OCI-M2 (cell line): ENCODE measurements around the gene PRR7.
A peak's percentile ranks its signal among the peaks of the same experiment; 100 is the strongest.

Experiments
- DNase-seq: peaks from one replicate; lab custom pipeline; 2025; ENCODE audit not compliant: unreplicated experiment; lab: John Stamatoyannopoulos, UW

The PRR7 gene

DNA sequence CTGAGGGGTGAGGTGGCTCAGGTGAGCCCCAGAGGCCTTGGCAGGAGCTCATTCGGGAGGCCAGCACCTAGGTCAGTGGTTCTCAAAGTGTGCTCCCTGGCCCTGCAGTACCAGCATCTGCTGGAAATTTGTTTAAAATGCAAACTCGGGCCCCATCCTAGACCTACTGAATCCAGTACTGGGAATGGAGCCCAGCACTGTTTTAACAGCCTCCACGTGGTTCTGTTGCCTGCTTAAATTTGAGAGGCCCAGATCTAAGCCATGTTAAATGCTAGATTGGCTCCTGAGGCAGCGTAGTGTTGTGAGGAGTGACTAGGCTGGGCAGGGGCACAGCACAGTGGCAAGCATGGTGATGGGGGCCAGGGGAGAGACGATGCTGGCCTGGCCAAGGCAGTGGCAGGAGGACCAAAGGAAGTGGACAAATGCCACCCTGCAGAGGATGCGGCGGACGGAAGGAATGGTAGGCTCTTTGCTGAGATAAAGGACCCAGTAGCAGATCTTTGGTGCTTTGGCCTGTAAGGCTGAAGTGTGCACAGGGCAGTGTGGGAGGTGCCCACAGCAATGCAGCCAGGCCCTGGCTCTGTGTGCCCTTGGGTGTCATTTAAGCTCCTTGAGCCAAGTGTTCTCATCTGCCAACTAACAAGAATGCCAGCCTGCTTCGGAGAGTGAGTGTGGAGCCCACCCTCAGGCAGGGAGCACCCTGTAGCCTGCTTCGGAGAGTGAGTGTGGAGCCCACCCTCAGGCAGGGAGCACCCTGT lies 4.2 kb downstream of the PRR7 start:
- no peak for DNase-seq

DNA sequence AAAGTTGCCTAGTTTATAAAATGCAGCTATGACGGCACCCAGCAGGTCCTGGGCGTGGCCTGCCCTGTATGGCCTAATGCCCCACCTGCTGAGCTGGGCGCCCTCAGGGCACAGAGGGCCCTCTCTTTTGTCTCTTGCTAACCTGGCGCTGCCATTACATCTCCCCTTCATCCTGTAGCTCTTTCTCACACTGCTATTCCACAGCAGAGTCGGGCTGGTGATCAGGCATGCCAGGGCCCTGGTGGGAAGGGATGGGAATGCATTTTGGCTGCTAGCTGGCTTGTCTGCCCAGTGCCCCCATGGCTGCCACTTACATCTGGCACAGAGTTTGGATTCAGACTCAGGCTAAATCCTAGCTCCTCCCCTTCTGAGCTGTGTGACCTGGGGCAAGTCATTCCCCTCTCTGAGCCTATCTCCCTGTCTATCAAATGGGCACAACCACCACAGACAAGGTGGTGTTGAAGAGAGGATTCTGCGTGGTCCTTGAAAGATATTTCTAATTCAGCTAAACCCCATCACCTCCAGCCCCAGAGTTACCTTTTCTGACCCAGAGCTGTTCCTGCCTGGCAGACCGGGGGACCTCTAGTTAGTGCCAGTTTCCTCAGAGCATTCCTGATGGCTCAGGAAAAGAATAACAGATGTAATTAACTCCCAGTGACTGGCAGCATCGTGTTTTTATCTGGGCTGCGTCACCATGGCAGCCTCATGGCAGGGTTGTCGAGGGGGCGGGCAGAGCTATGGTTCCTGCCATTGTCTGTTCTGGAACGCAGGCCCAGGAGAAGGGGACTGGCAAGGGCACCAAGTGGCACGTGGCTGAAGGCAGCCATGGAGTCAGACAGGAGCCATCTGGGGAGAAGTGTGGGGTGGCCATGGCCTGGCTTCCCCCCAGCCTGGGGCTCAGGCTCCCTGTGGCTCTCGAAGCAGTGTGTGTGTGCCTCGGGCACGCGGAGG lies 6.3 kb downstream of the PRR7 start:
- DNase-seq, result no peak

DNA sequence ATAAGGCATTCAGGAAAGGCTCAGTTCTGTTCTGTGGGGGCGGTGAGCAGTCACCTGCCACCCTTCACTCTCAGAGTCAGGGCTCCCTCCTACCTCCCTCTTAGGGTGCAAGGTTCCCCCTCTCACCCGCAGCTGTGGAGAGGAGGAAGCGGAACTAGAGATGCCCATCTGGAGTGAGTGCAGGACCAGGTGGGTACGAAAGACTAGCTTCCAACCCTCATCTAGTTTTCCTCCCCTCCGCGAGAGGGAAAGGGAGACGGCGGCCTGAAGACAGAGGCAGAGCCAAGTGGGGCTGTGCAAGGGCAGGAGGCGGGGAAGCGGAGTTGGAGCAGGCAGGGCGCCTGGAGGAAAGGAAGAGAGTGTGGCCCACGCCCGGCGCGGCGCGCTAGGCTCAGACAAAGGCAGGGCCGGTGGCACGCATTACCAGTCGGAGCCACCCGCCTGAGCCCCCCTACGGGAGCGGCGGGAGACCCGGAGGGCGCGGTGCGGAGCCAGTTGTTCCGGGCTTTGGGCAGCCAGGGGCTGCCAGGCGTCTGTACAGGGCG lies 7.3 kb downstream of the PRR7 start:
- DNase-seq, result no peak

DNA sequence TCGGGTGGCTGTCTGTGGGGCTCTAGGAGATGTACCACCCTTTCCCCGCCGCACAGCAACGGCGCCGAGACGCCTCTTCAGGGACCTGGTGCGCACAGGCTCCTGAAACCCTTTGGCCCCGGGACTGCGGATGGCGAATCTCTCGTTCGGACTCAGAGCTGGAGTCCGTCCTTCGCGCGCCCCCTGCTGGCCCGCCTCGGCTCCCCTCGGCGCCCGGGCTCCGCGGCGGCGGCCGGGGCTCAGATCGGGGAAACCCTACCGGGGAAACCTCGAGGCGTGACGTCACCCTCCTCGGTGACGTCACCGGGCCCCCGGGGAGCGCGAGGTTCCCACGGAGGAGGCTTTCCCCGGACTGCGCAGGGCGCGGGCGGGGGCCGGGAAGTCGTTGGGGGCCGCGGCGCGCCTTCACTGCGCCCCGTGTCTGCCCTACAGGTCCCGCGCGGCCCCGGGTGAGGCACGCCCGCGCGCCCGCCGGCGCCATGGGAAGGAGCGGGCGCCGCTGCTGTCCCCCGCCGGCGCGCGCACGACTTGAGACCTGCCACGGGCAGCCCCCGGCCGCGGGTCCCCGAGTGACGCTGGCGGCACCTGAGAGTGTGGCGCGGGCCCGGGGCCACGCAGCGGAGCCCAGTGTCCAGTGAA lies 7.9 kb downstream of the PRR7 start:
- peak; percentile 22 for DNase-seq

DNA sequence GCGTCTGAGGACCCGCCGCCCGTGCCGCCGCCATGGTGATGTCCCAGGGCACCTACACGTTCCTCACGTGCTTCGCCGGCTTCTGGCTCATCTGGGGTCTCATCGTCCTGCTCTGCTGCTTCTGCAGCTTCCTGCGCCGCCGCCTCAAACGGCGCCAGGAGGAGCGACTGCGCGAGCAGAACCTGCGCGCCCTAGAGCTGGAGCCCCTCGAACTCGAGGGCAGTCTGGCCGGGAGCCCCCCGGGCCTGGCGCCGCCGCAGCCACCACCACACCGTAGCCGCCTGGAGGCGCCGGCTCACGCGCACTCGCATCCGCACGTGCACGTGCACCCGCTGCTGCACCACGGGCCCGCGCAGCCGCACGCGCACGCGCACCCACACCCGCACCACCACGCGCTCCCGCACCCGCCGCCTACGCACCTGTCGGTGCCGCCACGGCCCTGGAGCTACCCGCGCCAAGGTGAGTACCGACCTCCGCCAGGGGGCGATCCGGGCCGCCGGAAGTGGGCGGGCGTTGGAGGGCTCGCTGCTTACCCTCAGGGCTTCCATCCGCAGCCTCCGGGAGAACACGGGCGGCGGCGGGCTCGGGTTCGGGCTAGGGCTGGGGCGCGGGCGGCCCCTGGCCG lies 8.5 kb downstream of the PRR7 start:
- DNase-seq, result peak; percentile 24

DNA sequence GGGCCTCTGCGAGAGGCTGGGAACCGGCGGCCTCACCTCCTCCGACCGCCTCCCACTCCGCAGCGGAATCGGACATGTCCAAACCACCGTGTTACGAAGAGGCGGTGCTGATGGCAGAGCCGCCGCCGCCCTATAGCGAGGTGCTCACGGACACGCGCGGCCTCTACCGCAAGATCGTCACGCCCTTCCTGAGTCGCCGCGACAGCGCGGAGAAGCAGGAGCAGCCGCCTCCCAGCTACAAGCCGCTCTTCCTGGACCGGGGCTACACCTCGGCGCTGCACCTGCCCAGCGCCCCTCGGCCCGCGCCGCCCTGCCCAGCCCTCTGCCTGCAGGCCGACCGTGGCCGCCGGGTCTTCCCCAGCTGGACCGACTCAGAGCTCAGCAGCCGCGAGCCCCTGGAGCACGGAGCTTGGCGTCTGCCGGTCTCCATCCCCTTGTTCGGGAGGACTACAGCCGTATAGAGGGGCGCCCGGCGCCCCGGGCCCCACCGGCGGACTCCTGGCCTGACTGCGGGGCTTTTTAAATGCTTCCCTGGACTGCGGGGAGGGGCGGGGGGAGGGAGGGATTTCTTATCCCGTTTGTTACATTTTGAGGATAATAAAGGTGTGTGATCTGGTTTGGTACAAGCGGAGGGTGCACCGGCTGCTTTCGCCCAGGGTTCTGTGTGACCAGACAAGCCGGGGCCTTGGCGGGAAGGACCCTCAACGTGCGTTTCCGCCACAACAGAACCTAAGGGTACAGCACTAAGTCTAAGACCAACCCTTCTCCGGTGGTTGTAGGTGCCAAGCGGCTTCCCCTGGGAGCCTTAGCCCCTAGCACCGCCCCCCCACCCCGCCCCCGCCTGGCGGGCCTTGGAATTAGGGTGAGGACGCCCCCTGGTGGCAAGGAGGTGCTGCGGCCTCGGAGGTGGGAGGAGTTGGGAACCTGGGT lies 9.3 kb downstream of the PRR7 start:
- no peak for DNase-seq

DNA sequence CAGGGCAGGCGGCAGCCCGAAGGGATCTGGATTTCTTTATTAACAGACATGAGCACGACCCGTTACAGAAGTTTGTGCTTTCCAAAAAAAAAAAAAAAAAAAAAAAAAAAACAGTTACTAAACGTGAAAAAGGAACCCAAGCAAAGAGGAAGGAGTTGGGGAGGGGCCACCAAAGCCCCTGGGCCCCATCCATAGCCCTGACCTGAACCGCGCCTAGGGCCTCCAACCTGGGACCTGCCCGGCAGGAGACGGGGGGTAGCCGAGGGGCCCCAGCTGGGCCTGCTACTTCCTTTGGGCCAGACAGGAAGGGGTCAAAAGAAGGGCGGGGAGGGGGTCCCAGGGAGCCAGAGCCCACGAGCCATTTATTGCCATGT lies 10.0 kb downstream of the PRR7 start:
- DNase-seq, result no peak

DNA sequence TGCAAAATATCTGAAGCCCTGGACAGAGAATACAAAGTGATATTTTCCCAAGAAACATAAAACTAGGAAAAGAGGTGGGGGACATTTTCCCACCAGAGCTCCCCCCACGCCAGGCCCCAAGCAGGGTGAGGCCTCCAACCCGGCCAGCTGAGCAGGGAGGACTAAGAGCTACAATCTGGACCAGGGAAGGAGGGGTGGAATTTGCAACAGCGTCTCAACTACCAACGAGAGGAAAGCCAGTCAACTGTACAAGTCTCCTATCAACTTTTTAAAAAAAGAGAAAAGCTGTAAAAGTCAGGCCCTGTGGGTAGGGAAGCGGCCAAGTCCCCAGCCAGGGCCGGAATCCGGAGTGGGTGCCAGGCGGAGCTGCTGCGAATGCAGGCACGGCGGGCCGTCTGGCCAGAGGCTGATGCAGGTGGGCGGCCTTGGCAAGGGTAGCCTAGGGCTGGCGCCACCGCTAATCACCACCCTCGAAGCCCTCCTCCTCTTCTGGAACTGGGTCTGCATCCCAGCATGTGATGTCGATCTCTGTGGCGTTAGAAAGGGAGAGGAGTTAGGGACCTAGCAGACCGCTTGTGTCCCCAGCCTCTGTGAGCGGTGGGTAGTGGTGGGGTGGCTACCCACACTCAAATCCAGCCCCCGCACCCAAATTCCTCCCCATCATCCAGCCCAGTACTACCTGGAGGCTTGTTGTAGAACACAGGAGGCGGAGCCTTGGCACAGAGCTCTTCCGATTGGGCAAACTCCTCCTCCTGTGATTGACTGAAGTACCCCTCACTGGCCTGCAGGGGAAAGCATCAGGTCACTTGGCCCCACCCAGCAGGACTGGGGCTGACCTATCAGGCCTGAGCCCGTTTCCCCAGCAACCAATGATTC lies 10.6 kb downstream of the PRR7 start:
- DNase-seq, result no peak

DNA sequence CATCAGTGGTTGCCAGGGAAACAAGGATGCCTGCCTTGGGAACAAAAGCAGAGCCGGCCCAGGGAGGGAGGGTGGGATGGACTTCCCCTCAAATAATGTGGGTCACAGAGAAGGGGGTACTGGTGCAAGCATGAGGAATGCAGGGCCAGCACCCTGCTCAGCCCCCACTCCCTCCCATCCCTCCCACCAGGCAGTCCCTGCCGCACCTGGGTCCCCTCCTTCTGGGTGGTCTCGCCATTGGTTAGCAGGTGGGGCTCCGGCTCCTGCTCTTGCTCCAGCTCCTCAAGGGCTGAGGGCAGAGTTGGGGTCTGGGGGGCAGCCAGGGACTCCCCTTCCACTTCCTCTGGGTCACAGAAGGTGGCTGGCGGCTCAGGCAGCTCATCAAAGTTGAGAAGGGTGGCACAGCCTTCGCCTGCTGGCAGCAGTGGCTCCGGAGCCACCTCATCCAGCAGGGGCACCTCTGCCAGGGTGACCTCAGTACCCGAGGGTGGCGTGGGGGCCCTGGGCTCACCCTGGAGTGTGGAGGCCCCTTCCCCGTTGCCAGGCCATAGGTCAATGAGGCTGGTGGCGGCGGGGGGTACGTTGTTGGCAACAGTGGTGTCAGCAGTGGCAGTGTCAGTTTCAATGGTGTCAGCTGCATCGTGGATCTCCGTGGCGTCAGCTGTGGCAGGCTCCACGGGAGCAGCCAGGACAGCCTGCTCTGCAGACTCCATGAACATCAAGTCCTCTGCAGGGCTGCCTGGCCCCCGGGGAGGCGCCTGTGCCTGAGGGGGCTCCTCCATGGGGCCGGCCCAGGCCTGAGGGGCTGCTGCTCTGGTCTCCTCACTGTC lies 11.5 kb downstream of the PRR7 start:
- no peak for DNase-seq

DNA sequence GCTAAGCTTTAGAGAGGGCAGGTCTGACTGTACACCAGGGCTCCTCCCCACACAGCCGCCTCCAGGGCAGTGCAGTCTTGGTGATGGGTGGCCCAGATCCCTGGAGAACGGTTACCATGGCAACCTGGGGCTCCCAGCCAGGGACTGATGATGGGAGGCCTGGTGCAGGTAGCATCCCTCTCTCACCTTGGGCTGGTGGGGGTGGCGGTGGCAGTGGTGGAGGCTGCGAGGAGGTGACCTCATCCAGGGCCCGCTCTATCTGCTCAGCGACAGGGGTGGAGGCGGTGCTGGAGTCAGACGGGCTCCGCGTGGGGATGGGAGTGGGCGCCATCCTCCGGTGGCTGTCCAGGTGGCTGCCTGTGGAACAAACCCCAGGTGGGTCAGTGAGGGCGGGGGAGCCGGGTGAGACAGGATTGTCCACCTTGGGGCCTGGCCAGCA lies 12.3 kb downstream of the PRR7 start:
- DNase-seq, result no peak

DNA sequence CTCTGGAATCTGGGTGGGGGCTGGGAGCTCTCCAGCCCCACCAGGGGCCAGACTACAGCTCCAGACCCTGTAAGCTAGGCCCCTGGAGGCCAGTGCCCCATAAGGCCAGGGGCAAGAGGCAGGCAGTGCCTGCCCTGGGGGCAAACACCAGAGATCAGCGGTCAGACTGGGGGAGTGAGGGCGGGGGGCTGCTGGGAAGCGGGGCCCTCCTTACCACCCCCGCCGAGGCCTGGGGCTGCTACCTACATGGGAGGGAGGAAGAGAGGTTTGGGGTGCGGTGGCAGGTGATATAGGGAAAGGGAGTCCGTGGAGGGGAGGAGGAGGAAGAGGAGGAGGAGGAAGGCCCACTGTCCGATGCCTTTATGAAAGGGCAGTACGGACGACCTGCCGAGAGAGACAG lies 12.7 kb downstream of the PRR7 start:
- DNase-seq, result no peak

DNA sequence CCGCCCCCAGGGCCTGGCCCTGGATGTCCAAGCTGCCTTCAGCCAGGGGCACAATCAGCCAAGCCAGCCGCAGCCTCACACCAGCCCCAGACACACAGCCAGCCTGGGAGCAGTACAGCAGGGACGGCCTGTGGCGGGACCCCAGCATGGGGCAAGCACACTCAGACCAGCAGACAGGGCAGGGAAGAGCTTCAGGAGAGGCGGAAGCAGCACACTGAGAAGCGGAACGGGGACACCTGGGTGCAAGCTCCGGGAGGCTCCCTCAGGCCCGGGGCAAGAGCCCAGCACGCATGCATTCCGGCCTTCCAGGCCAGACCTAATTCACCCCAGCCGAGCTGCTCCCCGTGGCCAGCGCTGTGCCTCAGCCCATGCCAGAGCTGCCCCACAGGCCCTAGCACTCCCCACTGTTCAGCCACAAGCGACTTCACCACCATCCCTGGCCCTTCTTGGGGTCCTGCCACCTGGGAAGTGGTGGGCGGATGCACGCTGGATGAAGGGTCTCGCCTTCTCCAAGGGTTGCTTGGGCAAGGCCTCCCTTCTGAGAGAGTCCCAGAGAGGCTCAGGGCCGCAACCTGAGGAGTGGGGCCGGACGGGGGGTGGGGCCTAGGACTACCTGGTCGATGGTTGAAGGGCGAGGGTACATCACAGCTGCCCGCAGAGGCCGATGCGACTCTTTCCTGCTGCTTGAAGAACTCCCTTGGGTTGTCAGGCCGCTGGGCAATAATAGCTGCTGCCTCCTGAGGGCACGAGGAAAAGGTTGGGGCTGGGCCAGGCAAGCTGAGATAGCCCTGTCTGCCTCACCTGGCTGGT lies 13.4 kb downstream of the PRR7 start:
- DNase-seq, result no peak

DNA sequence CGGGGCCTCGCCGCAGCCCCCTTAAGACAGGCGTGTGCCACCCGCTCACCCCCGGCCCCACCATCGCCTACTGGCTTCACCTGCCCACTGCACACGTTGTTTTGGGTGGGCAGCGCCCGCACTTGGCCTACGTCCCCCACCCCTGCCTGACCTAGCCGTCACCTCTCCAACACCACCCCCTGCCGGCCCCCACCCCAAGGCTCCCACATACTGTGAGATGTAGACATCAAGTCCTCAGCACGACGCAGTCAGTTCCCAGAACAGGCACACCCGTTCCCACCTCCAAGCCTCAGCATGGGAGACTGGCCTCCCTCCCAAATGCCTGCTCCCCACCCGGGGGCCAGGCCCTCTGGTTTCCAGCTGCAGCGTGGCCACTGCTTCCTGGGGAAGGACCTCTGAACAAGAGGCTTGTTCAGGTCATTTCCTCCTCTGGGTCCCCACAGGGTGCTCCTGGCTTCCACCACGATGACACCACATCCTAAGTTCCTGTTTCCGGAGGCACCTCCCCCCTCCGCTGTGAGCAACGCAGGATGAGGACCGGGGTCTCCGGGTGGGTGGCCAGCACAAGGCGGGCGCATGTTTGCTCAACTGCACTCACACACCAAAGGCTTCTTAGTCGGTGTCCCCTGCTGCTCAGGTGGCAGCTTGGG lies 15.5 kb downstream of the PRR7 start:
- no peak for DNase-seq

DNA sequence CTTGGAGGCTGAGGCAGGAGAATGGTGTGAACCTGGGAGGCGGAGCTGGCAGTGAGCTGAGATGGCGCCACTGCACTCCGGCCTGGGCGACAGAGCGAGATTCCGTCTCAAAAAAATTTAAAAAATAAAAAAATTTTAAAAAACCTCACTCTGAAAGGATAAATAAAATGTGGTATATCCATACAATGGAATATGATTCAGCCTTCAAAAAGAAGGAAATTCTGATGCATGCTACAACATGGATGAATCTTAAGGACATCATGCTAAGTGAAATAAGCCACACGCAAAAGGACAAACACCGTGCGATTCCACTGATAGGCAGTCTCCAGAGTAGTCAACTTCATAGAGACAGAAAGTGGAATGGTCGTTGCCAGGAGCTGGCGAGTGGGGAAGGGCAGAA lies 18.4 kb downstream of the PRR7 start:
- no peak for DNase-seq

DNA sequence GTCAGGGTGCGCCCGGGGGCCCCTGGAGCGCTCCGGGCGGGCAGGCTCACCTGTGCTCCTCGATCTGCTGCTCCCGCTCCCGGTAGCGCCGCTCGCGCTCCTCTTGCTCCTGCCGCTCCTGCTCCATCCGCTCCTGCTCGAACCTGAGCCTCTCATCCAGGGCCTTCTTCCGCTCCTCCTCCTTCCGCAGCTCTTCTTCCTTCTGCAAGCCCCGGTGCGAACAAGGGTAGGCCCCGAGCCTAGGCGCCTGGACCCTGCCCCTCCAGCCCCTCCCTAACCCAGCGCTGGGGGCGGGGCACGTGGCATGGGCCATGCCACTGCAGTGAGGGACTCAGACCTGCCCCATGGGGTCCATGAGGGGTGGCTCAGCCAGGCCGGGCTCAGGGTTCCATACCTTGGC lies 20.2 kb downstream of the PRR7 start:
- no peak for DNase-seq

DNA sequence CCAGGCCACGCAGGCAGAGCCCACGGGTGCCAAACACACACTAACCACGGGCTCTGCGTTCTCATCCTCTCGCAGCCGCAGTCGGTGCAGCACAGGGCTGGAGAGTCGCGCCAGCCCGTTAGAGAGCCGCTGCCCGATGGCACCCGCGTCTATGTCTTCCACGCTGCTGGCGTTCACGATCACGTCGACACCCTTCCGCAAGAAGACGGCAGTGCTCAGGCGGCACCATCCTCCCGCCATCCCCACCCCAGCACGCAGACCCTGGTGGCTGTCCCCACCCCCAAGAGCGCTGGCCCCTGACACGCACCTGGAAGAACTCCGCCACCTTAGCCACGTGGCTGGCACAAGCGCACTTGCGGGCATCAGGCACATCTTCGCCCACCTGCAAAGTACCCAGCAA lies 20.8 kb downstream of the PRR7 start:
- no peak for DNase-seq

DNA sequence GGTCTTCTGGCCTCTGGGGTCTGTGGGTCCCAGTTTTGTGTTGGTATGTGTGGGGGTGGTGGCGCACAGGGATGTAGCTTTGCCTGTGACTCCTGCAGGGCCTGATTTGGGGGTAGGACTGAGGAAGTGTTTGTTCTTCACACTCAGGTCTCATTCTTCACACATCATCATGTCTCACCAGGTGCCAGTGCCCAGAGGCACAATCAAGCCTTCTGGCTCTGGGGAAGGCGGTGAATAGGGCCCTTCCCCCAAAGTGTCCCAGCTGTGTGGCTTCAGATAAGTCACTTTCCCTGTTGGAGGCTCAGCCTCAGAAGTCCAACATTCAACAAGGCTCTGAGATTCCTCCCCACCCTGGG lies 21.7 kb downstream of the PRR7 start:
- DNase-seq, result no peak
